AG09319 (cell line): Measurements from ENCODE around the gene DLGAP1.

ENCODE experiments used
- DNase-seq: peaks from one replicate; pipeline ENCODE4 v3.0.0-alpha.2; 2010; ENCODE audit warnings: low read depth; ENCODE audit errors: extremely low read depth
- TF ChIP-seq, protein P1 (sequence below): IDR thresholded peaks from 2 replicates; pipeline ENCODE4 v1.5.1; 2011; ENCODE audit warnings: low read depth, mild to moderate bottlenecking, inconsistent platforms, low read length, moderate library complexity

DLGAP1 gene

DNA sequence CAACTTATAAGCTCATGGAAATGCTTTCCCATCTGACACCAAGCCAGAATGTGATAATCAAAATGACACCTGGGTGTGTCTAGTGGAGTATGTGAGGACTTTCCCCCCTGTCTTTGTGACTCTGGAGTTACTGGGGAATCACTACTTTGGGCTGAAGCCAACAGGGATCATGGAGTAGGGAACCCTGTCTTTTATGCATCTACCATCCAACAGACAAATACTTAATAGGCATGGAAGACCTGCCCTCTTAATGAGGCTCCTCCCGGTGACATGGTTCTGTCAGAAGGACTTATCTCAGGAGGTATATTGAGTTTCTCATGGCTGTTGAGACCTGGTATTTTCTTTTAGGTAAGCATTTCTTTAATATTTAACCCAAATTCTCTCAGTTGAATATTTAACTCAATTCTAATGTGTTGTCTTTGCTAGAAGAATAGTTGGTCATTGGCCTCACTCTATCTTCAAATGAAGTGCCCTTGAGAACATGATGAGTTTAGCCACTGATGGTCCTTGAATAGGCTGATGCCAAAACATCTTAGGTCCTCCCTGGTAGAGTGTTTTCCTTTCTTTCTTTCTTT lies 963.0 kb downstream of the DLGAP1 start:
- TF ChIP-seq, protein P1, sequence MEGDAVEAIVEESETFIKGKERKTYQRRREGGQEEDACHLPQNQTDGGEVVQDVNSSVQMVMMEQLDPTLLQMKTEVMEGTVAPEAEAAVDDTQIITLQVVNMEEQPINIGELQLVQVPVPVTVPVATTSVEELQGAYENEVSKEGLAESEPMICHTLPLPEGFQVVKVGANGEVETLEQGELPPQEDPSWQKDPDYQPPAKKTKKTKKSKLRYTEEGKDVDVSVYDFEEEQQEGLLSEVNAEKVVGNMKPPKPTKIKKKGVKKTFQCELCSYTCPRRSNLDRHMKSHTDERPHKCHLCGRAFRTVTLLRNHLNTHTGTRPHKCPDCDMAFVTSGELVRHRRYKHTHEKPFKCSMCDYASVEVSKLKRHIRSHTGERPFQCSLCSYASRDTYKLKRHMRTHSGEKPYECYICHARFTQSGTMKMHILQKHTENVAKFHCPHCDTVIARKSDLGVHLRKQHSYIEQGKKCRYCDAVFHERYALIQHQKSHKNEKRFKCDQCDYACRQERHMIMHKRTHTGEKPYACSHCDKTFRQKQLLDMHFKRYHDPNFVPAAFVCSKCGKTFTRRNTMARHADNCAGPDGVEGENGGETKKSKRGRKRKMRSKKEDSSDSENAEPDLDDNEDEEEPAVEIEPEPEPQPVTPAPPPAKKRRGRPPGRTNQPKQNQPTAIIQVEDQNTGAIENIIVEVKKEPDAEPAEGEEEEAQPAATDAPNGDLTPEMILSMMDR = no peak
- DNase-seq = no peak

DNA sequence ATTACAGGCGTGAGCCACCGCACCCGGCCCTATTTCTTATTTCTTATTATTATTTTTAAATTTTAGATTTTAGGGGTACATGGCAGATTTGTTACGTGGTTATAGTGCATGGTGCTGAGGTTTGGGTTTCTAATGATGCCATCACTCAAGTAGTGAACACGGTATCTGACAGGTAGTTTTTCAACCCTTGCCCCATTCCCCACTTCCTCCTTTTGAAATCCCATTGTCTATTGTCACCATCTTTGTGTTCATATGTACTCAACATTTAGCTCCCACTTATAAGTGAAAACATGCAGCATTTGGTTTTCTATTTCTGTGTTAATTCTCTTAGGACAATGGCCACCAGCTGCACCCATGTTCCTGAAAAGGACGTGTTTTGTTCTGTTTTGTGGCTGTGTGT lies 965.6 kb downstream of the DLGAP1 start:
- DNase-seq = no peak
- TF ChIP-seq, protein P1 = no peak

DNA sequence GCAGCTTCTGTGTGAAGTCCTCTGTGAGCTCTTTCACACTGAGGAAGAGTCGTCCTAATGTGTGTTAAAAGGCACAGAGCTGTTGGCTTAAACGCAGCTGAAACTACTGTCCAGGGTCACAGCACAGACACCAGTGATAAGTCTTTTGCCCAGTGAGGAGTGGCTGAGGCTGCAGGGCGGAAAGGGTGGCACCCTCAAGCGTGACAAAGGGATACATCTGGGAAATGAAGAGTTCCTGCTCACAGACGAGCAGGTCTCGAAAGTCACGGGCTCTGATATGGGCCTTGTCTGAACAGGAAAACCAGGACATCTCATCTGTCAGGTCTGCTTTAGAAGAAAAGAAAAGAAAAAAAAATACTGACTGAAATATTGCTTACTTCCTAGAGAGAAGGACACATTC lies 968.6 kb downstream of the DLGAP1 start:
- TF ChIP-seq, protein P1 = no peak
- no peak for DNase-seq

DNA sequence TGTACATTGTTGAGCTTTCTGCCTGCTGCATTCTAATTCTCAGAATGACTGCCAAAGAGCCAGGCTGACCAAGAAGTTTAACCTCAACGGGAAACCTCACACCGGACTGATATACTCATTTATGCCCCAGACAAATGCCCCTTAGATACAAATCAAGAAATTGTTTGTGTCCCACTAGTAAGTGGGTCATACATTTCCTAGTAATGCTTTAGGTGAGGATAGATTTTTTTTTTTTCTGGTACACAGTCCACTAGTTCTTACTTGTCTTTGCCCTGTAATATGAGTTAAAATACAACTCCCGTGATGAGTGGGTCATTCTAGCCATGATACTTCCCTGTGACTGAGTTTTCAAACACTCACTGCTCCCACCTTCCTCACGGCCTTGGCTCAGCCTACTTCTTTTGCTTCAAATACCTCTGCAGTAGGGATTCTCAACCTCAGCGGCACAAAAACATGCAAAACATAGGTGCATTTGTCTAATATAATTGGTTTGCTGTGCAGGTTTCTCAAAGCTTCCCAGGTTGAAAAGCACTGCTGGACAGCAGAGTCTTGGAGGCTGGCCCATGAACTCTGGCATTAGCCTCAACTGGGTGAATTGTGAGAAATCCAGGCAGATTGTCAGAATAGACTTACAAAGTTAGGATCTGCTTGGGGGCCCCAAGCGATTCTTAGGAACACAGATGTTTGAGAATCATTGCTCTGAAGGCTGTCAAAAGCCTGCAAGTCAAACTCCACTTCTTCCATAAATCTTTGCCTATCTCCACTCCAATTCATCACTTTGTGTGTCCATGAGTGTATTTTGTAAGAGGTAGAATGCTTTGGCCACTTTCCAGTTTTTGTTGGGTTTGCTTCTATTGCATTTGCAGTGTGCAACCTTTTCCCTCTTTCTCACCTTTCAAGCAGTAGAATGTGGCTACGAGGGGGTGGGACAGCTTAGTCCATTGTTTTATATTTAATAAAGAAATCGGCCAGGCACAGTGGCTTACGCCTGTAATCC lies 969.7 kb downstream of the DLGAP1 start:
- no peak for DNase-seq
- TF ChIP-seq, protein P1 = no peak

DNA sequence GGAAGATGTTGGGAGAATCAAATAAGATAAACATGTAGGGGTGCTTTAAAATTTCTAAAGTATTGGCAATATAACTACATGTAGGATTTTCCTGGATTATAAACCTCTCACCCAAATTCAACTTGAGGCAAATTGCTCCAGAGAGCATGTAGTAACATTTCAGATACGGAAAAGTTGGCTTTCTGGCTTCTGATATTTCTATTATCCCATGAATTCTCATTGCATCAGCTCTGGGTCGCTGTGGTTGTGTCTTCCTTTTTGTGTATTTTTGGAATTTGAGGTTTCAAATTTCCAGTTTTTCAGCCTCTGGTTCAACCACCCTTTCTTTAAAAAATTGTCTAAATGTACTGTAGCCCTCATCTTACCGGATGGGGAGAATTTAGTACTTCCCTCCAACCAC lies 972.8 kb downstream of the DLGAP1 start:
- DNase-seq = no peak
- TF ChIP-seq, protein P1 = no peak

DNA sequence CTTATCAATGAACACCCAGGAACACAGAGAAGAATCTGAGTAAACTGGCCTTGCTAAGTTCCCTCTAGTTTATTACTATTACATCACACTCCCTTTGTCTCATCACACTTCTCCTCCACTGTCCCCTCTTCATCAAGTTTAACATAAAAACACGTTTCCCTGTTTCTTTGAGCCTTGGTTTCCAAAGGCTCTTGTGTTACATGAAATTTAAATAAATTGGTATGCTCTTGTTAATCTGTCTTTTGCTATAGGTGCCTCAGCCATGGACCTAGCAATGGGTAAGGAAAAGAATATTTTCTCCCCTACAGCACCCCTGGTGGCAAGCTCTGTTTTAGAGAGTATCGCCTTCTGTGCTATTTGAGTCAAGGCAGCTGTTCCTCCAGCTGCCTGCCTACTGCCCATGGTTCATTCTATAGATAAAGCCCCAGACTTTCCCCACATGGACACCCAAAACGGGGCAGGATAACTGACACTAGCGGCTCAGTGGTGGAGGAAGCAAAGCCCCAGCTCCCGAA lies 973.4 kb downstream of the DLGAP1 start:
- DNase-seq = no peak
- TF ChIP-seq, protein P1 = peak; percentile 36

DNA sequence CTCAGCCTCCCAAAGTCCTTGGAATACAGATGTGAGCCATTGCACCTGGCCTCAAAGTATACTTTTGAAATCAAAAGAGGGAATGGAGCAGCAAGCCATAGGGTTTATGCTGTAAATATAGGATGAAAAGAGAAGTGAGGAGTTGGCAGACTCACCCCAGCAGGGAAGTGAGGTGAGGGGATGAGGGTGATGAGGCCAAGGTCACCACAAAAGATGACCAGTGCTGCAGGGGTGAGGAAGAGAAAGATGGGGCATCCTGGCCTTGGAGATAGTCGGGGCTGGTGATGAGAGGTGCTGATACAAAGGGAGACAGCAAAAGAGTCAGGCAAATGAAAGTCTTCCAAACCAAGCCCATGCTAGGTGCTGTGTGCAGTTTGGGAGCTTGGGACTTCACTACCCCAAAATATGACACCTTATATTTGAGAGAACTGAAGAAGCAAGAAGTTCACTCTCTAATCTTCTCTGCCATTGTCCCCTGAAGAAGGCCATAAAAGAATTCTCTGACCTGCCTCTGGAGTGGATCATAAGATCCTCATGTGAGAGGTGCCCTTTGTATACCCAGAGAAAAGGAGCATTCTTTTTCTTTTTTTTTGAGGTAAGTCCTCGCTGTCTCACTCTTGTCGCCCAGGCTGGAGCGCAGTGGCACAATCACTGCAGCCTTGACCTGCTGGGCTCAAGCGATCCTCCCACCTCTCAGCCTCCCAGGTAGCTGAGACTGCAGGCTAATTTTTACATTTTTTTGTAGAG lies 974.1 kb downstream of the DLGAP1 start:
- no peak for DNase-seq
- TF ChIP-seq, protein P1 = no peak
